ENCODE measurements around the gene HRH2. TPM values are rescaled to one million over a fixed set of nuclear protein-coding genes. Genes with fewer than 3 reads are reported as not detected.

HRH2 gene
- total and polyA plus RNA-seq, 4 donors: 1.8 to 36.1 (median 9.9) TPM

DNA sequence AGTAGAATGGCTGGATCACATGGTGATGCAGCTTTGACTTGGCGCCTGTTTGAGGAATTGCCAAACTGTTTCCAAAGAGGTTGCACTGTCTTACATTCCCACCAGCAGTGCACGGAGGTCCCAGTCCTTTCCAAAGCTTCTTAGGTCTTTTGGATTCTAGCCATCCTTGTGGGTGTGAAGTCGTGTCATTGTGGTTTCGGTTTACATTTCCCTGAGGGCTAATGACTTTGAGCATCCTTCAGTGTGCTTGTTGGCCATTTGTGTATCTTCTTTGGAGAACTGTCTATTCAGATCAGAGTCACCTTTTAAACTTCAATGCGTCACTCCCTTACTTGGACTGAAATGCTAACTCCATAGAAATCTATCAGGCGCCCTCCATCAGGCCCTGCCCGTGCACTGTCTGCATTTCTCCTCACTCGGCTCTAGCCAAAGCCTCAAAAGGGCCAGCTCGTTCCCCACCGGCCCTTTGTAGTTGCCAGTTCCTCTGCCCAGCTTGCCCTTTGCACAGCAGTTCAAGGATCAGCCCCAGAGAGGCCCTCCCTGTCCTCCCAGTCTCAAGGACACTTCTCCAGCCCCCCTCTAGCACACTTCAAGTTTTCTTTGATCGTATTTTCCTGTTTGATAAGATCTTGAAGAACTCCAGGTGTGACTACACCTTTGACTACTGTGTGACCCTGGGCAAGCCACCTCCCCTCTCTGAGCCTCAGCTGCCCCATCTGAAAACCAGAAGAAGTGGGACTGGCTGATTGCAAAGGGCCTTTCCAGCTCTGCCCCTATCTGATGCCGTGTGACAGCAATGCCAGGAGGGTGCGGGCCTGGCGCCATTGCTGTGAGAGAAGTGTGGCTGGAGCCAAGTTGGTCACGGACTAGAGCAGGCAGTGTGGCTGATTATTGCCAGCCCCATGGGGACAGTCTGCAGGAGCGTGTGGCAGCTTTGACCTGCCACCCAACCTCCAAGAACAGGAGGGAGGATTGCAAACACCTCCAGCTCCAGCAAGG is 5.6 kb downstream of the HRH2 start:
- Histone ChIP-seq H3K27me3 (ENCODE audit: control insufficient read depth in 3 of 3, insufficient read depth in 3 of 3, low read length in 2 of 3) (peaks cover 0 to 23% (median 15%) of the 10 kb centered on the region in 3 donors), H3K4me3 (no peak overlapping the region), H3K36me3 (ENCODE audit: control insufficient read depth in 4 of 4, insufficient read depth in 4 of 4, low read length in 4 of 4) (no peaks in the 10 kb centered on the region), H3K9ac (ENCODE audit: insufficient read depth in 1 of 2, low read length in 2 of 2) (no peak overlapping the region), H3K27ac (ENCODE audit: low read depth in 1 of 2, low read length in 1 of 2) (peak overlapping the region in 1 of 2 donors; percentile 72), H3K9me3 (ENCODE audit: control insufficient read depth in 4 of 4, insufficient read depth in 3 of 4, low read length in 3 of 4) (peaks cover 0 to 2% (median 0%) of the 10 kb centered on the region in 4 donors), H3K4me1 (ENCODE audit: control insufficient read depth in 5 of 5, insufficient read depth in 5 of 5, low read length in 5 of 5) (peaks cover 0 to 7% (median 5%) of the 10 kb centered on the region in 5 donors)
- ATAC-seq (ENCODE audit: insufficient read depth, low FRiP score): no peak
- 47 to 60% methylated on average over 16 of the region's 16 CpGs for WGBS, 2 donors
- DNase-seq: peak; percentile 16 to 47 (median 45)
- TF ChIP-seq CTCF (IDR thresholded peaks at IDR 0.05; ENCODE audit: control extremely low read depth, extremely low read depth): no peak

DNA sequence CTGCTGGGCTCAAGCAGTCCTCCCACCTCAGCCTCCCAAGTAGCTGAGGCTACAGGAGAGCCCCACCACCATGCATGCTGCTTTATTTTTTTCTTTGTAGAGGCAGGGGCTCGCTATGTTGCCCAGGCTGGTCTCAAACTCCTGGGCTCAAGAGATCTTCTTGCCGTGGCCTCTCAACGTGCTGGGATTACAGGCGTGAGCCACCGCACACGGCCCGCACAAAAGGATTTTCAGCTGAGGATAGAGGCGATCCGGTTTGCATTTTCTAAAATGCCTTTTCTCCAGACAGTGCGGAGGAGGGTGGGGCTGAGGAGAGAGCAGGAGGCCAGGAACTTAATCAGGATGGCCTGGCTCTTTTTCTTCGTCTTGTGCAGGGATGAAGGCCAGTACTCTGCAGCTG is 6.9 kb downstream of the HRH2 start:
- DNase-seq (no peak), ATAC-seq (ENCODE audit: insufficient read depth, low FRiP score) (no peak)
- H3K27ac ChIP-seq (ENCODE audit: low read depth in 1 of 2, low read length in 1 of 2): no peak overlapping the region
- no peaks in the 10 kb centered on the region for H3K36me3 ChIP-seq (ENCODE audit: control insufficient read depth in 4 of 4, insufficient read depth in 4 of 4, low read length in 4 of 4)
- H3K4me1 ChIP-seq (ENCODE audit: control insufficient read depth in 5 of 5, insufficient read depth in 5 of 5, low read length in 5 of 5): peaks cover 0 to 7% (median 5%) of the 10 kb centered on the region in 5 donors
- no peak overlapping the region for H3K9ac ChIP-seq (ENCODE audit: insufficient read depth in 1 of 2, low read length in 2 of 2)
- WGBS, 2 donors: 80 to 86% methylated on average over 11 of the region's 11 CpGs
- peaks cover 0 to 12% (median 3%) of the 10 kb centered on the region in 3 donors for H3K27me3 ChIP-seq (ENCODE audit: control insufficient read depth in 3 of 3, insufficient read depth in 3 of 3, low read length in 2 of 3)
- peaks cover 0 to 5% (median 0%) of the 10 kb centered on the region in 4 donors for H3K9me3 ChIP-seq (ENCODE audit: control insufficient read depth in 4 of 4, insufficient read depth in 3 of 4, low read length in 3 of 4)
- TF ChIP-seq CTCF (IDR thresholded peaks at IDR 0.05; ENCODE audit: control extremely low read depth, extremely low read depth): no peak
- no peak overlapping the region for H3K4me3 ChIP-seq

GRCh38 chr5:175666216-175666615 is 8.3 kb downstream of the HRH2 start:
- DNase-seq: no peak
- Histone ChIP-seq H3K36me3 (ENCODE audit: control insufficient read depth in 4 of 4, insufficient read depth in 4 of 4, low read length in 4 of 4) (no peaks in the 10 kb centered on the region), H3K27me3 (ENCODE audit: control insufficient read depth in 3 of 3, insufficient read depth in 3 of 3, low read length in 2 of 3) (peaks cover 0 to 2% (median 2%) of the 10 kb centered on the region in 3 donors), H3K9ac (ENCODE audit: insufficient read depth in 1 of 2, low read length in 2 of 2) (no peak overlapping the region), H3K4me1 (ENCODE audit: control insufficient read depth in 5 of 5, insufficient read depth in 5 of 5, low read length in 5 of 5) (peaks cover 0 to 8% (median 5%) of the 10 kb centered on the region in 5 donors), H3K4me3 (no peak overlapping the region), H3K27ac (ENCODE audit: low read depth in 1 of 2, low read length in 1 of 2) (no peak overlapping the region), H3K9me3 (ENCODE audit: control insufficient read depth in 4 of 4, insufficient read depth in 3 of 4, low read length in 3 of 4) (peaks cover 0 to 5% (median 0%) of the 10 kb centered on the region in 4 donors)
- 74 to 77% methylated on average over 6 of the region's 6 CpGs for WGBS, 2 donors
- ATAC-seq (ENCODE audit: insufficient read depth, low FRiP score): no peak
- no peak for TF ChIP-seq CTCF (IDR thresholded peaks at IDR 0.05; ENCODE audit: control extremely low read depth, extremely low read depth)
